SU-DHL-6 (cell line): ENCODE measurements around the gene WNT9A.

Source experiments
- CTCF ChIP-seq: fragments of 200-600 bp; sonication (generic); IDR thresholded peaks from one replicate; pipeline ENCODE4 v1.5.1; 2017; ENCODE audit warnings: antibody characterized with exemption, mild to moderate bottlenecking, low read length, moderate library complexity; ENCODE audit not compliant: insufficient read depth, poor library complexity, severe bottlenecking
- EZH2phosphoT487 ChIP-seq: fragments of 200-600 bp; sonication (generic), shearing (Covaris generic); conservative IDR thresholded peaks from 2 replicates; pipeline ENCODE4 v1.6.1; 2018; ENCODE audit warnings: mild to moderate bottlenecking, antibody characterized with exemption, low read length, moderate library complexity, mixed read lengths

GRCh38 chr1:227935826-227936225 is 11.9 kb downstream of the WNT9A start:
- no peak for TF ChIP-seq CTCF
- no peak for TF ChIP-seq EZH2phosphoT487
